ENCODE measurements around the gene MYF6.

MYF6 gene

GRCh38 chr12:80708259-80708974, 983 bp downstream of the MYF6 start:
- DNase-seq (ENCODE audit: low read depth) = no peak
- TF ChIP-seq MAX (IDR thresholded peaks at IDR 0.05; ENCODE audit: low read depth, low read length) = no peak
- TF ChIP-seq POLR2A (IDR thresholded peaks at IDR 0.05; ENCODE audit: extremely low read depth, insufficient read length) = no peak
- TF ChIP-seq CTCF (IDR thresholded peaks at IDR 0.05; ENCODE audit: low read depth, low read length) = no peak
- no peak for TF ChIP-seq MYC (IDR thresholded peaks at IDR 0.05; ENCODE audit: low read depth, low read length)
- H3K4me3 ChIP-seq (ENCODE audit: low read depth, low read length) = no peak overlapping the region

GRCh38 chr12:80708975-80709328, 1.5 kb downstream of the MYF6 start:
- DNase-seq (ENCODE audit: low read depth) = peak; percentile 25
- TF ChIP-seq POLR2A (IDR thresholded peaks at IDR 0.05; ENCODE audit: extremely low read depth, insufficient read length) = no peak
- no peak for TF ChIP-seq MYC (IDR thresholded peaks at IDR 0.05; ENCODE audit: low read depth, low read length)
- TF ChIP-seq CTCF (IDR thresholded peaks at IDR 0.05; ENCODE audit: low read depth, low read length) = no peak
- TF ChIP-seq MAX (IDR thresholded peaks at IDR 0.05; ENCODE audit: low read depth, low read length) = no peak
- no peak overlapping the region for H3K4me3 ChIP-seq (ENCODE audit: low read depth, low read length)

- TF ChIP-seq POLR2A (IDR thresholded peaks at IDR 0.05; ENCODE audit: extremely low read depth, insufficient read length) (no peak), CTCF (IDR thresholded peaks at IDR 0.05; ENCODE audit: low read depth, low read length) (peak; percentile 74)
- DNase-seq (ENCODE audit: low read depth) = peak; percentile 25
- H3K4me3 ChIP-seq (ENCODE audit: low read depth, low read length) = no peak overlapping the region
Measured at GRCh38 chr12:80709811-80710726, 2.6 kb downstream of the MYF6 start.

- no peak for DNase-seq (ENCODE audit: low read depth)
- TF ChIP-seq CTCF (IDR thresholded peaks at IDR 0.05; ENCODE audit: low read depth, low read length) (no peak), POLR2A (IDR thresholded peaks at IDR 0.05; ENCODE audit: extremely low read depth, insufficient read length) (no peak), MYC (IDR thresholded peaks at IDR 0.05; ENCODE audit: low read depth, low read length) (no peak), MAX (IDR thresholded peaks at IDR 0.05; ENCODE audit: low read depth, low read length) (no peak)
Measured at GRCh38 chr12:80710727-80711449, 3.5 kb downstream of the MYF6 start.

GRCh38 chr12:80711866-80712265, 4.4 kb downstream of the MYF6 start:
- H3K4me3 ChIP-seq (ENCODE audit: low read depth, low read length) = no peak overlapping the region
- no peak for TF ChIP-seq MAX (IDR thresholded peaks at IDR 0.05; ENCODE audit: low read depth, low read length)
- TF ChIP-seq MYC (IDR thresholded peaks at IDR 0.05; ENCODE audit: low read depth, low read length) = no peak
- TF ChIP-seq POLR2A (IDR thresholded peaks at IDR 0.05; ENCODE audit: extremely low read depth, insufficient read length) = no peak
- no peak for TF ChIP-seq CTCF (IDR thresholded peaks at IDR 0.05; ENCODE audit: low read depth, low read length)
- DNase-seq (ENCODE audit: low read depth) = no peak

More at GRCh38 chr12:80710727-80711449, 3.5 kb downstream of the MYF6 start:
- no peak overlapping the region for H3K4me3 ChIP-seq (ENCODE audit: low read depth, low read length)

Data from NB4 (cell line).